Stimulated activated CD4-positive, alpha-beta T cell treated with anti-CD3 and anti-CD28 coated beads, Interleukin-12 subunit alpha, Interleukin-12 subunit beta, amount 100 ng/mL, for 4 hours (primary cell): ENCODE results near the gene LY86.

Source experiments
- DNase-seq: peaks from one replicate; pipeline ENCODE4 v3.0.0-alpha.2; 2020

The LY86 gene

GRCh38 chr6:6623553-6623952 is 35.0 kb downstream of the LY86 start:
- DNase-seq, result no peak

DNA sequence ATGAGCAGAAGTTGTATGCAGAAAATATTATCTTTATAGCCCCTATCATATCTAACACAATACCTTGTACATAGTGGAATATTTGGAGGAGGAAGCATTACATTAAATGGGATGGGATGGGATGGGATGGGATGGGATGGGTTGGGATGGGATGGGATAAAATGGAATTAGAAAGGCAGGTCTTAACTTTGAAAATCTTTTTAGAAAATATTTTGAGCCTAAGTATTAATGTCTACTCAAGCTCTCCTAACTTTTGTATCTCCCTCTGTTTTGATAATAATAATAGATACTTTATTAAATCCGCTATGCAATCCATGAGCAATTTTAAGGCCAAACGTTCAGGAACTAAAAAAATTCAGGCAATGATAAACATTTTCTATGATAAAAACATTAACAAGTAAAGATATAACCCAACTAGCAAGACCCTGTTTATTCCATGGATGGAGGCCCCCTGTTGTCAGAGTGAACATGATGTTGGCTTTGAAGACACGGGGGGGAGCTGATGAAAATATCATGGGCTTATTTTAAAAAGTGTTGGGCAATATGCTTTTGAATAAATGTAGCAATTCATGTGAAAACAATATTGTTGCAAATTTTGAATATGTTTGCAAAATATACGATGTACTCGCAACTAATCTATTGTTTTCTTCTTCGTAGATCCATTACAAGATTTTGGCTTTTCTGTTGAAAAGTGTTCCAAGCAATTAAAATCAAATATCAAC is 35.9 kb downstream of the LY86 start:
- no peak for DNase-seq

- DNase-seq, result no peak
These were observed 37.7 kb downstream of the LY86 start for GRCh38 chr6:6626187-6626586.

DNA sequence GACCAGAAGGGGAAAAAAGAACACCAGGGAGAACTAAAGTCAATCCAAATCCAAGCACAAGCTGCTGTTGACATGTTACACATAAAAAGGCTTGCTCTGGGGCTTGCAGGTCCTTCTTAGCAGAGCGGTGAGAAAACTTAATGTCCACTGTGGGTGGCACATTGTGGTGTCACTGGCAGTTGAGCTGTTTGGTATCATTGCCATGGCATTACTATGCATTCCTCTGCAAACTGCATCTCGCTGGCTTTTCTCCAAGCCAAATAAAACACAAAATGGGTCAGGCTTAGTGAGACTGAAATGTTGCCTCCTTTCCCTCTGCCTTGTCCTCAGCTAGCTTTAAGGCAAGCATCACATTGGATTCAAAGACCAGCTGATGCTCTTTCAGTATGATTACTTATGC is 40.9 kb downstream of the LY86 start:
- no peak for DNase-seq

DNA sequence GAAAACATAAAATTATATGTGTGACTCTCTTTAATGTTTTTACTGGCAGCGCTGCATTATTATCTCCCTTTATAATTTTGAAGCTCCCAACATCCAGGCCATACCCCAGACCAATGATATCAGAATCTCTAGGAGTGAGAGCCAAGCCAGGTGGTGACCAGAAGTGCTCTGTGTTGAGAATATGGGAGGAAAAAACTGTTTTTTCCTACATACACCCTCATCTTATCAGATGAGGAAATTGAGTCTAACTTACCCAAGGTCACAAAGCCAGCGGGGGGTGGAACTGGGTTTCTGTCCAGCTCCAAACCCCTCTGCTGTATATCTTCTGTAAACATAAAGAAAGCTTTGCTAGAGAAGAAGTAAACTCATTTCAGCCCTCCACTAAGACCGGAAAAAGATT is 42.5 kb downstream of the LY86 start:
- DNase-seq, result no peak

GRCh38 chr6:6631534-6632276 is 43.2 kb downstream of the LY86 start:
- no peak for DNase-seq

DNA sequence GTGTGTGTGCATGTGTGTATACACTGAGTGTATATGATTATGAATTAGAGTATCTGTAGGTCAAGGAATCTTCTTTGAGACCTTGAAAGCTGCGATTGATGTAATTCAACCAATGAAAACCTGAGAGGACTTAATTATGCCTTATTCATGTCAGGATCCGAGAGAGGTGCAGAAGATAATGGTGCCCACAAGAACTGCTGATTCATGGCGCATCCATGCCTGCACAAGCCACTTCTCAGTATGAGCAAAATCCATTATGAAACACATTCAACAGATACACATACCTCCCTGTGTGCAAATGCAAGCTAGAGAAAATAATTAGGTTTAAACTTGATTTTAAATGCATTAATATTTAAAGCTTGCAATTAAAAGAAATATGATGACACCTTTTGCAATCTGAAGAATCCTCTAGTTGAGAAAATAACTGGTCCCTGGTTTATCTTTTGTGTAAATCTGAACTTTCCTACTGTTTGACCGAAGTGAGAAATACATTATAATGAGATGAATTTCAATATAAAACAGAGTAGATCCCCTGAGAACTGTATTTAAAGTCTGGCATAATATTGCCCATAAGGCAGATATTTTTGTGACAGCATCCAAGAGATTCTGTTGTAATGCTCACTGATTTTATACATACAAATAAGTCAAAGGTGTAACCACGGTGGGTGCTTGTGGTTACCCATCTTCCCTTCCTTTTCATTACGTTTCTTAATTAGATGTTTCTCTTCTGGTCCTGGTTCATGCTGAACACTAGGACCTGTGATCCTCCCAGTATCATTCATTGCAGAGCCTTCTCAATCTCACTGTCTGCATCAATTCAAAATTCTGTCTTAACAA is 45.6 kb downstream of the LY86 start:
- DNase-seq, result no peak

DNA sequence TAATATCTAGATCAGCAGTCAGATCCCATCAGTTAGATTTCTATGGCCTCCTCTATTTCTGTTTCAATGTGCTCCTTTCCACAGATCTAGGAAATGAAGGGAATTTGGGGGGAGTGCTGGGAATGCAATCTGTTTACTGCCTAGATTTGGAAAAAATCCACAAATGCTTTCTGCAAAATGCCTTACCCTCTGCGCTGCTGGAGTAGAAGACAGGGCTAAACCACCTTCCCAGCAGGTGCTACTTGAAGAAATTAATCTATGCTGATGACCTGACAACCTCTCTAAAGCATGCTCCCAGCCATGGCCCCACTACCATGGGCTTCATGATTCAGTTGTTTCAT is 46.2 kb downstream of the LY86 start:
- no peak for DNase-seq

DNA sequence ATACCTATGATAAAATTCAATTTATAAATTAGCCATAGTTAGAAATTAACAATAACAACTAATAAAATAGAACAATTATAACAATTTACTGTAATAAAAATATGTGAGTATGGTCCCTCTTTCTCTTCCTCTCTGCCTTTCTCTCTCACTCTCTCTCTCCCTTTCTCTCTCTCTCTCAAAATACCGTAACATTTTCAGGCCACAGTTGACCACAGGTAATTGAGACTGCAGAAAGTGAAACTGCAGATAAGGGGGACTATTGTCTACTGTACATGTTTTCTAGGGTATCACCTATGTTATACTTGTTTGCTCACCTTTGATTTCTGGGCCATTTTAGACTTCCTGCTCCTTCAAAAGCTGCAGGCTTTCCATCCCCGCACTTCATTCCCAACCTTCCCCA is 46.8 kb downstream of the LY86 start:
- no peak for DNase-seq

DNA sequence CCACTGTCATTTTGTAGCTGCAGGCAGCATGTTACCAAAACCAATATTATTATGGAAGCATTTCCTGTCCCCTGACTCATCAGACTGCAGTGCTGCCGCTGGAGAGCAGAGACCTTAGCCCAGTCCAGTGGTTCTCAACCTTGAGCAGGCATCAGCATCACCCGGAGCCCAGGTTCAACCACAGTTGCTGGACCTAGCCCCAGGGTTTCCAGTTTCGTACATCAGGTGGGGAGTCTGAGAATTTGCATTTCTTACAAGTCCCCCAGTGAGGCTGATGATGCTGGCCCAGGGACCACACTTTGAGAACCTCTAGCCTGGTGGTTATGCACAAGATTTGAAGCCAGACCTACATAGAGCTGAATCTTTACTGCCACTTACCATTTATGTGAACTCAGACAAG is 47.3 kb downstream of the LY86 start:
- DNase-seq, result no peak

GRCh38 chr6:6639572-6639971 is 51.1 kb downstream of the LY86 start:
- DNase-seq, result no peak

GRCh38 chr6:6640926-6641325 is 52.4 kb downstream of the LY86 start:
- no peak for DNase-seq

GRCh38 chr6:6643398-6643797 is 54.9 kb downstream of the LY86 start:
- DNase-seq, result no peak

GRCh38 chr6:6645261-6645917 is 56.9 kb downstream of the LY86 start:
- DNase-seq, result no peak

DNA sequence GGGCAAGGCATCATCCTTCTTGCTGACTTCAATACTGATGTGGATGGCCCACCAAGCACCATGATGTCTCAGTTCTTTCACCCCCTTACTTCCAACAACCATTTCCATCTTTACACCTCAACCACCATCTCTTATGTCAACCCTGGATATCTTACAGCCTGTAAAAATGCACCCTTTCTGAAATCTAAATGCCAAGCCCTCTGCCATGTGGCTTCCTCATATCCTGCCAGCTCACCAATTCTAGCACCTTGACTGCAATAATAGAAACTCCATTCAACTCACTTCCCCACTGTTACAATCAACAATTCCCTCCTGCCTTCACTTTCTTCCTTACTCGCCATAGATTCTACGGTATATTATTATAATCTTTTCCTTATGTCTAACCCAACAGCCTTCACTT is 57.9 kb downstream of the LY86 start:
- no peak for DNase-seq

- DNase-seq, result no peak
These were observed 58.3 kb downstream of the LY86 start for GRCh38 chr6:6646859-6647258.

DNA sequence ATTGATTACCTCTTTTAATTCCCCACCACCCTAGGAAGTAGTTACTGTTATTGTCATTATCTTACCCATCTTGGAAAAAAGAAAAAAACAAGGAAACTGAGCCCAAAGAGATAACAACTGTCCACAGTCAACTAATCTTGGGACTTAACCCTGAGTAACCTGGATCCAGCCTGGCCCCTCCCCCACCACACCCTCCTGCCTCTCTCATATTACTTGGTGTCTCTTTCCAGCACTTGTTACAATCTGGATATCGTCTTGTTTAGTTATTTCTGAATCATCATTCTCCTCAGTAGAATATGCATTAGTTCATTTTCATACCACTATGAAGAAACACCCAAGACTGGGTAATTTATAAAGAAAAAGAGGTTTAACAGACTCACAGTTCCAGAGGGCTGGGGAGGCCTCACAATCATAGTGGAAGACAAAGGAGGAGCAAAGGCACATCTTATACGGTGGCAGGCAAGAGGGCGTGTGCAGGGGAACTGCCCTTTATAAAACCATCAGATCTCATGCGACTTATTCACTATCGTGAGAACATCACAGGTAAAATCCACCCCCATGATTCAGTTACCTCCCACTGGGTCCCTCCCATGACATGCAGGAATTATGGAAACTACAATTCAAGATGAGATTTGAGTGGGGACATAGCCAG is 60.3 kb downstream of the LY86 start:
- DNase-seq, result no peak

- no peak for DNase-seq
These were observed 61.4 kb downstream of the LY86 start for GRCh38 chr6:6649824-6650349.

GRCh38 chr6:6650839-6651238 is 62.3 kb downstream of the LY86 start:
- DNase-seq, result no peak

- DNase-seq, result no peak
These were observed 62.8 kb downstream of the LY86 start for GRCh38 chr6:6651335-6651734.

GRCh38 chr6:6652932-6653331 is 64.4 kb downstream of the LY86 start:
- no peak for DNase-seq
